HG02642 (cell line): ENCODE measurements around the gene FAS.

Experiments used
- ATAC-seq: cut with Tn5 transposase; IDR thresholded peaks from one replicate; pipeline ENCODE4 v1.9.1; 2021; ENCODE audit warnings: mild to moderate bottlenecking; ENCODE audit not compliant: unreplicated experiment, poor library complexity

The FAS gene

DNA sequence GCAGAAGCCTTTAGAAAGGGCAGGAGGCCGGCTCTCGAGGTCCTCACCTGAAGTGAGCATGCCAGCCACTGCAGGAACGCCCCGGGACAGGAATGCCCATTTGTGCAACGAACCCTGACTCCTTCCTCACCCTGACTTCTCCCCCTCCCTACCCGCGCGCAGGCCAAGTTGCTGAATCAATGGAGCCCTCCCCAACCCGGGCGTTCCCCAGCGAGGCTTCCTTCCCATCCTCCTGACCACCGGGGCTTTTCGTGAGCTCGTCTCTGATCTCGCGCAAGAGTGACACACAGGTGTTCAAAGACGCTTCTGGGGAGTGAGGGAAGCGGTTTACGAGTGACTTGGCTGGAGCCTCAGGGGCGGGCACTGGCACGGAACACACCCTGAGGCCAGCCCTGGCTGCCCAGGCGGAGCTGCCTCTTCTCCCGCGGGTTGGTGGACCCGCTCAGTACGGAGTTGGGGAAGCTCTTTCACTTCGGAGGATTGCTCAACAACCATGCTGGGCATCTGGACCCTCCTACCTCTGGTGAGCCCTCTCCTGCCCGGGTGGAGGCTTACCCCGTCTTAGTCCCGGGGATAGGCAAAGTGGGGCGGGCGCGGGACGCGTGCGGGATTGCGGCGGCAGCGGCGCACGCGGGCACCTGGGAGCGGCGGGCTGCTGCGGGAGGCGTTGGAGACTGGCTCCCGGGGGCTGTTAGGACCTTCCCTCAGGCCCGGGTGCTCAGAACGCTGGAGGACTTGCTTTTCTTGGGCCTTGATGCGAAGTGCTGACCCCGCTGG is at the start of gene FAS:
Gene FAS (plus strand): TSS at position 415 of the 777 bp plus-strand sequence. CDS start 79 bp downstream, at position 494.
- peak; percentile 76 for ATAC-seq

DNA sequence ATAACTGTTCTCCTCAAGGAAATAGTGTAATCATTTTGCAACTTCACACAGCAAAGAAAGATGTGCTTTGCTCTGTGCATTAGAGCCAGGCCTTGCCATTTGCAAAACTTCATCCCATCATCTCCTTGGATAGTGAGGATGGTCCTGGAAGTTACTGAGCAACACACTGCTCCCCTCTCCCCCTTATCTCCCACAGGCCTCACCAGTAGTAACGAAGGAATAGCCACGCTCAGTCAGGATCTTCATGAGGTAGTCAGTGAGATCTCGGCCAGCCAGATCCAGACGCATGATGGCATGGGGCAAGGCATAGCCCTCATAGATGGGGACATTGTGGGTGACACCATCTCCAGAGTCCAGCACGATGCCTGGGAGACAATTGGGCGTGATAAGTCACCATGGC is 49.6 kb upstream of the FAS start:
- no peak for ATAC-seq

GRCh38 chr10:88943778-88944177 is 46.8 kb upstream of the FAS start:
- ATAC-seq, result no peak

DNA sequence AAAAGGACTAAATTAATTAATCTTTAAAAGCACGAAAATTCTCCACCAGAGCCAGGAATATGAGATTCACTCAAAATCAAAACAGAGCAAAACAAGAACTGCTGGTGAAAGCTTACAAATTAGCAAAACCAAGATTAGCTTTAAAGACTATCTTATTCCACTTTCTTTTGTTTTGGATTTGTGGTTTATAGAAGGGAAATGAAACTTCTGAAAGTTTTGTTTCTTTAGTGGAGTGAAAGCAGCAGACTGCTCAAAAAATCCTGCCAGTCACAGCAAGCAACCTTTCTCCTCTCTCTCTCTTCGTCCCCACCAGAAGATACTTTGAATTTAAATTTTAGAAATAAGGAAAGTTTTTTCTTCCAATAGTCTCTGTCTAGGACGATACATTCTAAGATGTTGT is 45.8 kb upstream of the FAS start:
- no peak for ATAC-seq

- ATAC-seq, result no peak
Observed at GRCh38 chr10:88946200-88946599, 44.4 kb upstream of the FAS start.

DNA sequence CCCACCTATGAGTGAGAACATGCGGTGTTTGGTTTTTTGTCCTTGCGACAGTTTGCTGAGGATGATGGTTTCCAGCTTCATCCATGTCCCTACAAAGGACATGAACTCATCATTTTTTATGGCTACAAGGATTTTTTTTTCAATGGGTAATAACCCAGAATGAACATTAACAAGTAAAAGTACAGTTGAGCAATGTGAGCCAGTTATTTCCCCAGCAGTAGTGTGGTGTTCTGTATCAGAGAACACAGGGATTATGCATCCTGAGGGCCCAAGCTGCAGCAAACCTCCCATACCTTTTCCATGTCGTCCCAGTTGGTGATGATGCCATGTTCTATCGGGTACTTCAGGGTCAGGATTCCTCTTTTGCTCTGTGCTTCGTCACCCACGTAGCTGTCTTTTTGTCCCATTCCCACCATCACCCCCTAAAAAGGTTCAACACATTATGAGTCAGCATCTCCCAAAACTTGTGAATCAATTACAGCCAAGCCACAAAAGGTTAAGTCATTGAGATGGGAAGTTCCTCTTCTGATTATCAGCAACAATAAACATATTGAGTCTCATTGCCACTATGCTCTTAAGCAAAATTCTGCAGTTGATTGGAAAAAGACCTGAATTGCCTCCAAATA is 43.5 kb upstream of the FAS start:
- no peak for ATAC-seq

GRCh38 chr10:88949051-88949450 is 41.5 kb upstream of the FAS start:
- ATAC-seq, result no peak

DNA sequence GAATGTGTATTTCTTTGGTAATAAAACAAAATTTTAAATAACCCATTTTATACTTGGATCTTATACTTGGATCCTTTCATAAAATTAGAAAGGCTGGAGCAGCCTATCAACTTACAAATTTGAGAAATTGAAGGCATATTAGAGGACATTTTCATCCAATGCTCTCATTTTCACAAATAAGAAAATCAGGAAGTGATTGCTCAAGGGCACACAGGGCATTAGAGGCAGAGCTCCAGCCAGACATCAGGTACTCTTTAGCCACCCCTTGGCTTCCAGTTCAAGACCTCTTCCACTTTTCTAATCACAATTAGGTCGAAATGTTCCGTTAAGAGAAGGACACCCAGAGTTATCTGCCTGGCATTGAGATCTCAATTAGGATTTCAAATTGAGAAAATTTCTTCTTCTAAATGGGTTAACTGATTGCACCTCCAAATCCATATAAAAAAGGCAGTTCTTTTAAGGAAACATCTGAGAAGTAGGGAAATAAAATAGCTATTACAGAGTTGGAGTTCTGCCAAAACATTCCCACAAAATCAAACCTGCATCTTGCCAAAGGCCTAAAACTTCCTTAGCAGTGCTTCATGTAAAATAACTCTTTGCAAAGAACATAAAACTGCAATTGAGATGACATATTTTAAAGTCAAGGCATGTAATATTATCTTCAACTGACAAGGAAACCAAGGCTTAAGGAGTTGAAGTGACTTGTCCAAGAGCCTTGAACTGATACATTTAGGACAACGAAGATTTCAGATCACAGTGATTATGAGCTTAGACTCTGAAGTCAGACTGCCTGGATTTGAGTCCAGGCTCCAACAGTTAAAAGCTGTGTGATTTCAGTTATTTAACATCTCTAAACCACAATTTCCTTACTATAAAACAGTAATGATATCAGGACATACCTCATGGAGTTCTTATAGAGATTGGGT is 40.4 kb upstream of the FAS start:
- no peak for ATAC-seq

GRCh38 chr10:88952647-88953111 is 37.9 kb upstream of the FAS start, which contains the start of gene ACTA2:
Gene ACTA2, minus strand, starts transcription at chr10:88952773. Its CDS starts 3,843 bp downstream, at chr10:88948930.
- no peak for ATAC-seq

- no peak for ATAC-seq
Observed at GRCh38 chr10:88953662-88954061, 36.9 kb upstream of the FAS start.

GRCh38 chr10:88954458-88955083 is 36.0 kb upstream of the FAS start:
- ATAC-seq, result no peak

DNA sequence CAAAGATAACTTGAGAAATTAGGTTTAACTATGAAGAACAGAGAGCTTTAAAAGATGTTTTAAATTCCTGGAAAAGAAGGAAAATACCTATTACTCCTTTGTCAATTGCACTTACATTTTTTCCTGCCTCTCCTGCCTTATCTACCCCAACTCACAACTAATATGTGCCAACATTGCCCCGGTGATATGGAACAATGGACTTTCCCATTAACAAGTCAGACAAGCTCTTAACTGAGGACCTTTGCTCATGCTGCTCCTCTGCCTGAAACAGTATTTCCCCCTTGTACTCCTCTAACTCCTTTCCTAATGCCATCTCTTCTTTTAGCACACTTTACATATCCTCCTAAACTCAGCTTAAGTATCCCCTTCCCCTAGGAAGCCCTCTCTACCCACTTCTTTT is 33.2 kb upstream of the FAS start:
- no peak for ATAC-seq

DNA sequence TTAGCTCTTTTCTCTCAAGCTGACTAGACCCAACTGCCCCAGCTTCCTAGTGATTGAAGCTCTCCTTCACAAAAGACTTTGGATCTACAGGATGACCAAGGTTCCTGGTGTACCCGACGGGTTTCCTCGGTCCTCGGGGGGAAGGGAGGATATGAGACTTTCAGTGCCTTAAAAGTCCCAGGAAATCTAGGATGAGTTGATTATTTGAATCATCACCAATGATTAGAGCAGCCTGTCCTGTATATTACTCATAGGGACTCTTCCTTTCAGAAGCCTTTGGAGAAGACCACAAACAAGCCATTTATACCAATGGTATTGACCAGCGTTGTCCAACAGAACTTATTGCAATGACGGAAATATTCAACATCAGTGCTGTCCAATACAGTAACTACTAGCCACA is 31.9 kb upstream of the FAS start:
- no peak for ATAC-seq

DNA sequence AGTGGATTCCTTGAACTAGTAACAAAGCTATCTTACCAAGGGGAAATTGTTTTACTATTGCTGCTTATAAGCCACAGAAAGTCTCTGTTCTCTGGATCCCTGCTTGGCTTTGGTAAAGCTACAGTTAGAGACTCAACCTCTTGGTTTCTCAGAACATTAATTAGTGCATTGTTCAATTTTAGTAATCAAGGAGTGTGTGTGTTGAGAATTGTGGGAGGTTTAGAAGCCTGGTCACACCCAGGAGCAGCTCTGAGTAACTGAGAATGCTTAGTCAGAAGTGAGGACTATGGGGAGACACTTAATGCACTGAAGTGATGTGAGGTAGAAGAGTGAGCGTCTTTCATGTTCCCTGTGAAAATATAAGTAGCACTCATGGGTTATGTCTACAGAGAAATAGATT is 29.8 kb upstream of the FAS start:
- no peak for ATAC-seq

DNA sequence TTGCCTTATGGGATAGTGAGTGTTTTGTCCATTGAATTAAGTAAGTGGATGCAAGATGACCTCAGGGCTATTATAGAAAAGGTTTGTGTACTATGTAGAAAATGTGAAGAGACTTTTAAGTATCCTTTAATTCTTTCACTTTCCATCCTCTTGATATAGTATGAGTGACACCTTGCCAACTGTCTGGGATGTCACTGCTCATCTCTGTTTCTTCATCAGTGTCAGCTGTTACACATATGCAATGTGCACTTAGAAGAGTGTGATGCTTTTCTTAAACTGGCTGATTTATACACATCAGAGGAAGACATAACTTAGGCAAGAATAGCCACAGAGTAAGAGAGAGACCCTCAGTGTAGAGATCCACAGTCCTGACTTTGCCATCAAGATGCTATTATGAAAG is 29.3 kb upstream of the FAS start:
- no peak for ATAC-seq

DNA sequence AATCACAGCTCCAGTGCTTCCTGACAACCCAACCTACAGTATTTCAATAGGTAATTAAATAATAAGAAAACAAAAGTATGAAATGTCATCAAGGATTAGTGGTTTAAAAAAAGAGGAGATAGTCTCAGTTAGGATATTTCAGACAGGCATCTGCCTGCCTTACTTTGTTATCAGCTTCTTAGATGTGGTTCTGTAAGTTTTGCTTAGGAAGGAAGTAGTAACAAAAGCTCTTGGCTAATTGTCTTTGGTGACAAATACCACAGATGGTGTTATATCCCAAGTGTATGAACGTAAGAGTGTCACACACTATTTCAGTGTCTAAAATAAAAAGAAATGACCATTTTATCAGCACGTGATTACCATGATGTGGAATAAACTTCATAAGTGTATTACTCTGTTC is 28.3 kb upstream of the FAS start:
- ATAC-seq, result no peak

DNA sequence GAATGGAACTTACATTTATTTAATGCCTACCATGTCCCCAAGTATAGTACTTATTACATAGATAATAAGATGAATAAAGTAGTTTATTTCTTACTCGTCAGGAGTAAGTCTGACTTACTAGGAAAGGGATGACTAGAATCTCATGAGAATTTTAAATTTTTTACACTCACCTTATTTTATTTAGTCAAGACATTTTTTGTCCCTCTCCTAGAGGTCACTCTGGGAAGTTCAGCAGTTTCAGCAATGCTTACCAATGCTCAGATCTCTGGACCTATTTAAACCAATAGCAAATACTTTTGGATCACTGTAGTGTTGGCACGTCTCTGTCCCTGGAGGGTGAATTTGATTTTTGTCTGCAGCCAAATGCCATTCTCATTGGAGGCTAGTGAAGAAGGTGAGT is 27.3 kb upstream of the FAS start:
- no peak for ATAC-seq

GRCh38 chr10:88964360-88964759 is 26.2 kb upstream of the FAS start:
- ATAC-seq, result no peak

- ATAC-seq, result no peak
Observed at GRCh38 chr10:88964869-88965415, 25.7 kb upstream of the FAS start.

GRCh38 chr10:88966797-88967196 is 23.8 kb upstream of the FAS start:
- ATAC-seq, result no peak
